HG03469 (cell line): ENCODE data around the gene KRTAP5-3.

Experiments
- ATAC-seq: cut with Tn5 transposase; IDR thresholded peaks from one replicate; pipeline ENCODE4 v1.9.1; 2021; ENCODE audit warnings: mild to moderate bottlenecking, moderate library complexity, moderate number of reproducible peaks; ENCODE audit not compliant: unreplicated experiment

Gene KRTAP5-3

DNA sequence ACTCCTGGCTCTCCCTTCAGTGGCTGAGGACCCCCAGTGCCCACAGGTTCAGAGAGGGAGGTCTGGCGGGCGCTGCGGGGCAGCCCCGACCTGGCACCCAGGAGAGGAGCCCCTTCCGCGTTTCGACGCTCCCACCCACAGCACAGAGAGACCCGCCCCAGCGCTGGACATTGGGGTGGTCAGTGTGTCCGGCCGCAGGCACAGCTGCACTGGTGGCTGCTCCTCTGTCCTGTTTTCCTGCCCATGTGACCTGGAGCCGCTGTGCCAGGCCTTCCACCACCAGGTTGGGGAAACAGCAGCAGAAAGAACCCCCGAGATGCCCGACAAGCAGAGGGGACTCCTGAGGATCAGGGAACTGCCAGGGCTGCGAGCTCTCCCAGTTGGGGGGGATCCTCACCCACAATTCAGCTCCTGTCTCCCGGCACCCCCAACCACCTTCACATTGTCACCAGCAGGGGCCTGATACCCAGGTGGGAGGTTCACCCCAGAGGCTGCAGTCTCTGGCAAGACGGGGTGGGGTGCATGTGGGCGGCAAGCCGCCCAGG, 35.0 kb upstream of the KRTAP5-3 start:
- ATAC-seq, result no peak

GRCh38 chr11:1642288-1643145, 34.3 kb upstream of the KRTAP5-3 start:
- no peak for ATAC-seq

DNA sequence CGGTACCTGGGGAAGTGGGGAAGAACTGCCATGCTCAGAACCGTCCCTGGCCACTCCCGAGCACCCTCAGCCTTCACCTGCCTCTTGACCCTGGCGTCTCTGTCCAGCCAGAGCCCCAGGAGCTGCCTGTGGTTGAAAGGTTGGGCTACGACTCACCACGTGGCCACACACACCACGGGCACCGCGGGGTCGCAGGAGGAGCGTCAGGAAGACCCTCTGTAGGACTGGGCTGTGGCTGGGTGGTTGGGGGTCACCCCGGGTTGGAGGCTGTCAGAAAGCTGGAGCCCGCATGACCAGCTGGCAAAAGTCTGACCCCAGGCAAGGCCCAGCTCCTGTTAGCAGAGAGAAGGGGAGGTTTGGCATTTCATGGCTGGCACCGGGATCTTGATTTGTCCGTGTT, 32.8 kb upstream of the KRTAP5-3 start:
- no peak for ATAC-seq

- ATAC-seq, result no peak
Measured at GRCh38 chr11:1640076-1640946, 32.0 kb upstream of the KRTAP5-3 start.

GRCh38 chr11:1639666-1640065, 31.4 kb upstream of the KRTAP5-3 start:
- no peak for ATAC-seq

DNA sequence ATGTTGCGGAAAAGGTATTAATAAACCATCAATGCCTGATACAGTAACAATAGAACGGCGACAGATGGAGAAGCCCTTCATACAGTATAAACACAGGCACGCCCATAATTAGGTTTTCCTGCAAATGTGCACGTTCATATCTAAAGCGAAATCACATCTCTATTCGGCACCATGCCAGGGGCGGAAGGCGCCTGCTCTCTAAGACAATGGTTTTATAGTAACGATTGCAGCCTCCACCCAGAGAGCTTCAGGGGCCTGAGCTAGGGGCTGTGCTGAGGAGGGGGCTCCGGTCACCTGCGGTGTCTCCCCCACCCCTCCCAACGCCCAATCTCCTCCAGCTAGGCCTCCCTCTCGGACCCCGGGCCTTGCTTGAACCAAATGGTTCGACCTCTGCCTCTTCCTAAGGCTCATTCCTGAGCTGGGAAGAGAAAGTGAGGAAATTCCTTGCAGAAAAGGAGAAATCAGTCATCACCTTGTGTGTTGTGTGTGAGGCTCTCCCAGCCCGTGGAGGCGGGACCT, 30.9 kb upstream of the KRTAP5-3 start:
- ATAC-seq, result no peak

GRCh38 chr11:1638344-1638743, 30.1 kb upstream of the KRTAP5-3 start:
- no peak for ATAC-seq

GRCh38 chr11:1637628-1638027, 29.4 kb upstream of the KRTAP5-3 start:
- no peak for ATAC-seq

DNA sequence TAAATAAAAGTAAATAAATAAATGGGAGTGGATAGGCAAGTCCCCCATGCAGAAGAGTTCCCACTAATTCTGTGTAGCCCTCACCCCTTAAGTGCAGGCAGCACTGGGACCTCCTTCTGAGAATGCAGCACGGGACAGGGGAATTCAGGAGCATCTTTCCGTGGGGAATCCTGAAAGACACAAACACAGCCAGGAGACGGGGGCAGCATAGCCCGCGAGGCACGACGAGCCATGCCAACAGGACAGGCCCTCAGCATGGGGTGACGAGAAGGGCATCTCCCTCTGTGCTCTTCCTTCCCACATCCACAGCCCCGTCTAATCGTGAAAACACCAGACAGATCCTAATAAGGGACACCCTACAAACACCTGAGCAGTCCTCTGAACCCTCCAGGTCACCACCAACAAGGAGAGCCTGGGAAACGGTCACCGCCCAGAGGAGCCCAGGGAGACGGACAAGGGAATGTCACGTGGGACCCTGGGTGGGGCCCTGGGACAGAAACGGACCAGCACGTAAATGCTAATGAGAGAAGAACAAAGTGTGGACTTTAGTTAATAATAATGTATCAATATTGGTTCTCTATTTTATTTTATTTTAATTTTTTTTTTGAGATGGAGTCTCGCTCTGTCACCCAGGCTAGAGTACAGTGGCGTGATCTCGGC, 28.2 kb upstream of the KRTAP5-3 start:
- ATAC-seq, result no peak

DNA sequence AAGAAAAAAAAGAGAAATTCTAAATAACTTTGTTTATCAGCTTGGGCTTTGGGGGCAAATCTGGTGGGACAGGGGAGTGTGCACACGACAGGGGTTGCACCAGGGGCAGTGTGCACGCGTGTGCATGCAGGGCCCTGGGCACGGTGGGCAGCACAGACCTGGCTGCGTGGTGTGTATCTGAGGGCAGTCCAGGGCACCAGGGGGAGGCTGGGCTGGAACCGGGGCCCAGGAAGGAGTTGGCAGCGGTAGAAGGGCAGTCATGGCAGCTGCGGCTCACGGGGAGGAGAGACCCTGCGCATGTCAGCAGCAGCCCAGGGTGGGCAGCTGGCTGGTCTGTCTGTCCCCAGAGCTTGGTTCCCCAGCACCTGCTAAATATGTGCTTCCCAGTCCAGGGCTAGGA, 25.6 kb upstream of the KRTAP5-3 start:
- ATAC-seq, result no peak

DNA sequence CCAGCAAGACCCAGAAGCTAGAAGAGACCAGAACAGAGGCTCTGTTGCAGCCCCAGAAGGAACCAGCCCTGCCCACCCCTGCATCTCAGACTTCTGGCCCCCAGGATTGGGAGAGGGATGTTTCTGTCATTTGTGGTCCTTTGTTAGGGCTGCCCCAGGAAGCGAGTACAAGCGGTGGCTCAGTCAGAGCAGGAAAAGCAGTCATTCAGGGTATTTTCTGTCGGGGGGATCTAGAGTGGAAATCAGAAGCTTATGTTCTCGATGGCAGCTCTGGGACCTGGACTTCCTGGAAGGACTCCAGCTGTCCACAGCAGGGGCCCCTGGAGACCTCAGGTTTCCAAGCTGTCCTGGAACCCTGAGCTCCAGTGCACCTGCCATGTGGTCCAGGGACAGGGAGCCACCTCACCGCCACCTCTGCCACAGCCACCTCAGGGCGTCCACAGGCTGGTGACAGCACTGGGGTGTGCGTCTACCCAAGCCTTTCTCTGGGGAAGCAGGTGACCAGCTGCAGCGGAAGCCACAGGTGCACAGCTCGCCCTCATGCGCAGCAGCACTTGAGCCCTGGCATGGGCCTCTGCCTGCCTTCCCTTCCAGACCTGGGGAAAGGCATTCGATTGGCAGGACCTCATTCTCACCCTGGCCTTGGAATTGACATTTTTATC, 23.9 kb upstream of the KRTAP5-3 start:
- no peak for ATAC-seq

GRCh38 chr11:1631066-1631568, 22.9 kb upstream of the KRTAP5-3 start:
- no peak for ATAC-seq

DNA sequence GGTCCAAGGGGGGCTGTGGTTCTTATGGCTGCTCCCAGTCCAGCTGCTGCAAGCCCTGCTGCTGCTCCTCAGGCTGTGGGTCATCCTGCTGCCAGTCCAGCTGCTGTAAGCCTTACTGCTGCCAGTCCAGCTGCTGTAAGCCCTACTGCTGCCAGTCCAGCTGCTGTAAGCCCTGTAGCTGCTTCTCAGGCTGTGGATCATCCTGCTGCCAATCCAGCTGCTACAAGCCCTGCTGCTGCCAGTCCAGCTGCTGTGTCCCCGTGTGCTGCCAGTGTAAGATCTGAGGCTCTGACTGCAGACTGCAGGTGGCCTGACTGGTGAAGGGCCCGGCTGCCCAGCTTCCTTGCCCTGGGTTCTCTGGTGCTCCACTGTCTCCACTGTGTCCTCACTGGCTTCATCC, 22.0 kb upstream of the KRTAP5-3 start:
- no peak for ATAC-seq

DNA sequence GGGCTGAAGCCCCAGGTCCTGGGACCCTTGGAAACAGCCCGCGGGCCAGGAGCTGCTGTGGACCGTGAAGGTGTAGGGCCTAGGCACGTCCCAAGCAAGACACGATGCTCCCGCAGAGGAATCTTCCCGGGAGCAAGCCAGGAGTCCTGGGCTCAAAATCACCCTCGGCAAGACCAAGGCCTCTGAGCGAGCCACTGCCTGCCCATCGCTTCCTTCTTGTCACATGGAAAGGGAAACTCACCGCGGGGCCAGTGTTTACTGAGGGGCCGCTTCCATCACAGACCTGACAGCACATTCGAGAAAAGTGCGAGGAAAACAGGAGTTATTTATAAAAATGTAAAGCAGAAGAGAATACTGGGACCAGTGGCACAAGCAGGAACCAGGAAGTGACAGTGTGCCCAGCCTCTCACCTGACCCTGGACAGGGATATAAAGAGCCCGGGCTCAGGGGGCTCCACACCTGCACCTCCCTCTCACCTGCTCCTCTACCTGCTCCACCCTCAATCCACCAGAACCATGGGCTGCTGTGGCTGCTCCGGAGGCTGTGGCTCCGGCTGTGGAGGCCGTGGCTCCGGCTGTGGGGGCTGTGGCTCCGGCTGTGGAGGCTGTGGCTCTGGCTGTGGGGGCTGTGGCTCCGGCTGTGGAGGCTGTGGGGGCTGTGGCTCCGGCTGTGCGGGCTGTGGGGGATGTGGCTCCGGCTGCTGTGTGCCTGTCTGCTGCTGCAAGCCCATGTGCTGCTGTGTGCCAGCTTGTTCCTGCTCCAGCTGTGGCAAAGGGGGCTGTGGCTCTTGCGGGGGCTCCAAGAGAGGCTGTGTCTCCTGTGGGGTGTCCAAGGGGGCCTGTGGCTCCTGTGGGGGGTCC, 21.3 kb upstream of the KRTAP5-3 start, which contains the start of gene KRTAP5-5:
Gene KRTAP5-5 (plus strand): TSS at position 450 of the 860 bp plus-strand sequence. CDS start 66 bp downstream, at position 516.
- ATAC-seq, result no peak

GRCh38 chr11:1628506-1629325, 20.5 kb upstream of the KRTAP5-3 start:
- no peak for ATAC-seq

DNA sequence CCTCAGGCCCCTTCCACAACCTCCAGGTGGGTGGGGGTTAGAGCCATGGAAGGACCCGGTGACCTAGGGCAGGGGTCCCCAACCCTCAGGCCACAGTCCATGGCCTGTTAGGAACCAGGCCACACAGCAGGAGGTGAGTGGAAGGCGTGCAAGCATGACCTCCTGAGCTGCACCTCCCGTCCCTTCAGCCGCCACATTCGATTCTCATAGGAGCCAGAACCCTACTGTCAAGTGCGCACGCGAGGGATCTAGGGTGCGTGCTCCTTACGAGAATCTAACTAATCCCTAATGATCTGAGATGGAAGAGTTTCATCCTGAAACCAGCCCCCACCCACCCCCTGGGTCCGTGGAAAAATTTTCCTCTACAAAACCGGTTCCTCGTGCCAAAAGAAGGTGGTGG, 17.3 kb upstream of the KRTAP5-3 start:
- no peak for ATAC-seq

- no peak for ATAC-seq
Measured at GRCh38 chr11:1624621-1625020, 16.4 kb upstream of the KRTAP5-3 start.

DNA sequence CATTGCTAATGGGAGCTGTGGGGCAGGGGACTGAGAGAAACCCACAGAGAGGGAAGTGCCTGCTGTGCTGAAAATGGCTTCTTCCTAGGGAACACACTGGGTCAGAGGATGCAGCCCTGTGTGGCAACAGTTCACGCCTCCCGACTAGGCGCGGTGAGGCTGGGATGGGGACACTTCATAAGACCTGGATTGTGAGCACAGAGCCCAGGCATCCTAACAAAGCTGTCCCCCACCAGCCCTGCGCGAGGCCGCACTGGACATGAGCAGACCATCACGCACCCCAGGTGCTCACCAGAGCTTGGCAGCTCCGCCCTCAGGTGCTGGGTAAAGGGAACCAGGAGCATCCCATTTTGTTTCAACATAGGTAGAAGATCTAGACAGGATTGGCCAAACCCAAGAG, 15.5 kb upstream of the KRTAP5-3 start:
- no peak for ATAC-seq
